T1000 (cell line): ENCODE data around the gene PAK2.
"Not testable (repeated sequence)": the region's sequence is repeated elsewhere in the genome, so short reads cannot be mapped to it uniquely, and the experiment has no call there.

Source experiments
- DNase-seq: peaks from one replicate; lab custom pipeline; 2025; ENCODE audit warnings: mixed read lengths; lab: John Stamatoyannopoulos, UW

PAK2 gene

GRCh38 chr3:196736670-196737374 lies 2.8 kb upstream of the PAK2 start:
- no peak for DNase-seq

- no peak for DNase-seq
Measured at GRCh38 chr3:196737655-196738054, 2.0 kb upstream of the PAK2 start.

- DNase-seq = no peak
Measured at GRCh38 chr3:196740481-196741248, 1.0 kb downstream of the PAK2 start.

- DNase-seq = no peak
Measured at GRCh38 chr3:196741249-196741889, 1.7 kb downstream of the PAK2 start.

GRCh38 chr3:196743569-196743968 lies 3.9 kb downstream of the PAK2 start:
- not testable (repeated sequence) for DNase-seq

GRCh38 chr3:196749125-196749524 lies 9.5 kb downstream of the PAK2 start:
- no peak for DNase-seq

- DNase-seq = no peak
Measured at GRCh38 chr3:196753201-196753600, 13.5 kb downstream of the PAK2 start.

GRCh38 chr3:196754091-196754981 lies 14.7 kb downstream of the PAK2 start:
- no peak for DNase-seq

GRCh38 chr3:196756732-196757131 lies 17.1 kb downstream of the PAK2 start:
- DNase-seq = no peak

- no peak for DNase-seq
Measured at GRCh38 chr3:196757876-196758739, 18.5 kb downstream of the PAK2 start.

- no peak for DNase-seq
Measured at GRCh38 chr3:196763179-196763578, 23.5 kb downstream of the PAK2 start.

- DNase-seq = no peak
Measured at GRCh38 chr3:196765454-196765853, 25.8 kb downstream of the PAK2 start.

- no peak for DNase-seq
Measured at GRCh38 chr3:196771067-196771466, 31.4 kb downstream of the PAK2 start.

- DNase-seq = no peak
Measured at GRCh38 chr3:196772102-196772501, 32.4 kb downstream of the PAK2 start.

GRCh38 chr3:196772897-196773296 lies 33.2 kb downstream of the PAK2 start:
- DNase-seq = no peak

- DNase-seq = no peak
Measured at GRCh38 chr3:196774191-196774820, 34.6 kb downstream of the PAK2 start.

GRCh38 chr3:196774848-196775422 lies 35.3 kb downstream of the PAK2 start:
- DNase-seq = no peak

- no peak for DNase-seq
Measured at GRCh38 chr3:196775938-196776337, 36.3 kb downstream of the PAK2 start.

GRCh38 chr3:196777836-196778235 lies 38.2 kb downstream of the PAK2 start:
- no peak for DNase-seq

- no peak for DNase-seq
Measured at GRCh38 chr3:196778755-196779154, 39.1 kb downstream of the PAK2 start.
